Measurements from ENCODE around the gene SEZ6L. TPM values are rescaled to one million over a fixed set of nuclear protein-coding genes. Genes with fewer than 3 reads are reported as not detected.

The SEZ6L gene
- total RNA-seq, 1 donor from 2014 or later = 0.04 TPM

DNA sequence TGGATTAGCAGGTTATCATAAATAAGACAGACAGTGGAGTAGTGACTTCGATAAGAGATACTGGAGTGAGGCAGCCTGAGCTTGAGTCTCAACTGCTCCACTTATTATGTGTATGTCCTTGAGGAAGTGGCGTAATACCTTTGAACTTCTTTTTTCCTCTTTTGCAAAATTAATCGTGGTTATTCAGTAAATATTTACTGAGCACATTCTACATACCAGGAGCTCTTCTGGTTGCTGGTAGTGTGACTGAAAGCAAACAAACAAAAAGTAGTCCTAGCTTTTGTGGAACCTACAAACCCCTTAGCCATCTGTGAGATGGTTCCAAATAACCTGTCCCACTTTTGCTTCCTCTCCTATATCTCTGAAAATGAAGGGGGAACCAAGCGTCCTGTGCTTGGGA lies 134.2 kb downstream of the SEZ6L start:
- ATAC-seq = no peak

DNA sequence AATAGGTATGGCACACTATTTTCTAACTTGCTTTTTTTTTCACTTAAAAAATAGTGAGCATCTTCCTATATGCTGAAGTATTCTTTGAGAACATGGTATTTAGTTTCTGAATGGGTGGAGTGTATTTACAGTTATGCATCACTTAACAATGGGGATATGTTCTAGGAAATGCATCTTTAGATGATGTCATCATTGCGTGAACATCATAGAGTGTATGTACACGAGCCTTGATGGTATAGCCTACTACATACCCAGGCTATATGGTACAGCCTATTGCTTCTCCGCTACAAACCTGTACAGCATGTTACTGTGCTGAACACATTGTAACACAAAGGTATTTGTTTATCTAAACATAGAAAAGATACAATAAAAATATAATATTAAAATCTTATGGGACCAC lies 135.5 kb downstream of the SEZ6L start:
- ATAC-seq = no peak

DNA sequence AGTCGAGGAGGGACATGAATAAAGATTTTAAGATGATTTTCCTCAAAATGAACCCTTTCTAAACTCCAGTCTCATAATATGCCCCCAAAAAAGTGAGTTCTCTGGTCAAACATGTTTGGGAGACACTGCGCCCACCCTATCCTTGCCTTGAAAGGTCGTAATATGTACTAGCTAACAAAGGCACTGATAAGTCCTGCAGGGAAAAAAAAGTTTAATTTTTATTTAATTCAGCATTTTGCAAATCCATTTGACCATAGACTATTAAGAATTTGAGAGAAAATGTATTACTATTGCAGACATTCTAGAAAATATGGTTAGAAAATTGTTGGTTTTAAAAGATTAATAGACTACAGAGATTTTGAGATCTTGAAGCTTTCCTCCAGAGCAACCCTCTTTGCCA lies 139.2 kb downstream of the SEZ6L start:
- no peak for ATAC-seq

DNA sequence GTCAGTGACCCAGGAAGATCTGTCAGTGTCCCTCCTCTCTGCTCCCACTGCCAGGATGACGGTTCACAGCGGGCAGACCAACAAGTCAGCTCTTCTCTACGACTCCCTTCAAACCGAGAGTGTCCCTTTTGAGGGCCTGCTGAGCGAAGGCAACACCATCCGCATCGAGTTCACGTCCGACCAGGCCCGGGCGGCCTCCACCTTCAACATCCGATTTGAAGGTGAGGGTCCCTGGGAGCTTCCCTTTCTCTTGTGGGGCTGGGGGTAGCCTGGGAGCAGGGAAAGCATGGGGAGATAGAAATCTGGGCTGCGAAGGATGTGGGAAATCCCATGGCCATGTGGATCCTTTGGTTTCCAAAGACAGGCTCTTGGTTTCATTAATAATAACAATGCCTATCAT lies 141.4 kb downstream of the SEZ6L start:
- no peak for ATAC-seq

DNA sequence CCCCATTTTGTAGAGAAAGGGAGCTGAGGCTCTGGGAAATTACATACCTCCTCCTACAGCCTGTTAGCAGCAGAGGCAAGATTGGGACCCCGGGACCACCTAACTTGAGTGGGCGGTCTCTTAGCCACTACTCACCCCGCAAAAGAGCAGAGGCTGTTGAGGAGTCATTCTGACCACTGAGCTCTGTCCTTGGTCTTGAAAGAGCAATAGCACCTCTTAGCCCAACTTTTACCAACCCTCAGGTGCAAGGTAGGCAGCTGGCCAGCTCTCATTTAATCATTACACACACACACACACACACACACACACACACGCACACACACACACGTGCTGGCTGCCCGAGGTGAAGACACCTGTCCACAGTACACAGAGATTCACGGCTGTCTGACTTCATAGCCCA lies 144.0 kb downstream of the SEZ6L start:
- ATAC-seq = no peak

DNA sequence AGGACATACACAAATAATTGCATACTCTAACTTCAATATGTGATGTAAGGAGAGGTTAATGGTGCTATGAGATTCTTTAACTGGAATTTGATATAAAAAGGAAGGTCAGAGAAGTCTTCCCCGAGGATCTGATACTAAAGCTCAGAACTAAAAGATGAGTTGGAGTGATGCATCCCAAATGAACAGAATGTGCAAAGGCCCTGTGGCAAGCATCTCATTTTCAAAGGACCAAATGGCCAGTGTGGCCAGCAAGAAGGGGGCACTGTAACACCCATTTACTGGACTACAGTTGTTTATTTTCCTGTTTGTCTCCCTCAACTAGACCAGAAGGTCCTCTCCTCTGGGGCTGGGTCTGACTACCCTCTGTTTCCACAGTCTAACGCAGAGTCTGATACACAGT lies 144.9 kb downstream of the SEZ6L start:
- ATAC-seq = no peak

DNA sequence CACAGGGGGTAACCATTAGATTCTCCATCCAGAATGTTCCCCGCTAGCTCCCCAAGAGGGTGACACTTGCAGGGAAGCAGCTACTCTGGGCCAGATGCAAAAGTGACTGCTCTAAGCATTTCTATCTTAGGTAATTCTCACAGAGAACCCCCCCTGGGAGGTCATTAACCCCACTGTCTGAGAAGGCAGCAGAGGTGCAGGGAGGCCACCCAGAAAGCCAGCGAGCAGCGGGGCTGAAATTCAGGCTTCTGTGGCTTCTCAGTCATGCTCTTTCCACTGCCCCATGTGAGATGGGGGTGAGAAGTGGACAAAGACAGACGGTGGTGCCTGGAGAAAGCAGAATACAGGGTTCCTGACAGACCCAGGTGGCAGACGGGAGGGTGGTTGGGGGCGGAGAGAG lies 145.4 kb downstream of the SEZ6L start:
- ATAC-seq = no peak

DNA sequence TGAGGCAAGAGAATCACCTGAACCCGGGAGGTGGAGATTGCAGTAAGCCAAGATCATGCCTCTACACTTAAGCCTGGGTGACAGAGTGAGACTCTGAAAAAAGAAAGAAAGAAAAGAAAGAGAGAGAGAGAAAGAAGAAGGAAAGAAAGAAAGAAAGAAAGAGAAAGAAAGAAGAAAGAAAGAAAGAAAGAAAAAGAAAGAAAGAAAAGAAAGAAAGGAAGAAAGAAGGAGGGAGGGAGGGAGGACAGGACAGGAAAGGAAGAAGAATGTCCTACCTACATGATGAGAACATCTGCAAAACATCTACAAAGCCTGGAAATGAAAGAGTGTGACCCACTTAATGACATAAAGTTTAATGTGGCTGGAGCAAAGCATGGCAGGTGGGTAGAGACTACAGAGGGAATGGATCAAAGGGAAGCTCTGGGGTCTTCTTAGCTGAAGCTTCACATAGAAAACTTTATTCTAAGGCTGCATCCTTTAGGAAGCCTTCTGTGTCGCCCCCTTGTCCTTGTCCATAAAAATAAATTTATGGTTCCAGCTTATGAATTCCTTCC lies 147.5 kb downstream of the SEZ6L start:
- no peak for ATAC-seq

DNA sequence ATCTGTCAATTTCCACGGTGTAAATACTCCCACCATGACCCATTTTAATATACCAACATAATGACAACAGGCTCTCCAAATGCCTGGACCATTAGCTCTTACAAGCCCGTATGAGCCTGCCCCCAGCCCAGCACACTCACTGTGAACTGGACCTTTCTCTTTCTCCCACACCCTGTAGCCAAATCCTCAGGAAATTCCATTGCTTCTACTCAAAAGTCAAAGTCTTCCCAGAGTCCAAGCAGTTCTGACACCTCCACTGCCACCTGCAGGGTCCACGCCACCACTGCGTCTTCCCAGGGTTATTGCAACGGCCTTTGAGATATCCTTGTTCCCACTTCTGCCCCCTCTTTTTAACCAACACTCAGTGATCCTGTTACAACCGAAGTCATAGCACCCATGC lies 149.7 kb downstream of the SEZ6L start:
- no peak for ATAC-seq

DNA sequence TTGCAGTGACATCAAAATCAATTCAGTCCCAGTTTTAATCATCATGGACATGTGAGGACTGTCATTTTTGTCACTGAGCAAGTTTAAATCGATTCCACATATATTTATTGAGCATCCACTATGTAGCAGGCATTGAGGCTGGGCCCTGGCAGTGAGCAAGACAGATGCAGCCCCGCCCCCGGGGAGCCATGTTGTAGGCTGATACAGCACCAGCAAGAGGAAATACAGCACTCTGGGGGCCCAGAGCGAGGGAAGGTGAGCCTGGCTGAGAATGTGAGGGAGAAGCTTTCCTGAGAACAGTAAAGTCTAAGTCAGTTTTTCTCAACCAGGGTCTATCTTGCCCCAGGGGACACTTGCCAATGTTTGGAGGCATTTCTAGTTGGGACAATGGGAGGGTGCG lies 151.2 kb downstream of the SEZ6L start:
- no peak for ATAC-seq

DNA sequence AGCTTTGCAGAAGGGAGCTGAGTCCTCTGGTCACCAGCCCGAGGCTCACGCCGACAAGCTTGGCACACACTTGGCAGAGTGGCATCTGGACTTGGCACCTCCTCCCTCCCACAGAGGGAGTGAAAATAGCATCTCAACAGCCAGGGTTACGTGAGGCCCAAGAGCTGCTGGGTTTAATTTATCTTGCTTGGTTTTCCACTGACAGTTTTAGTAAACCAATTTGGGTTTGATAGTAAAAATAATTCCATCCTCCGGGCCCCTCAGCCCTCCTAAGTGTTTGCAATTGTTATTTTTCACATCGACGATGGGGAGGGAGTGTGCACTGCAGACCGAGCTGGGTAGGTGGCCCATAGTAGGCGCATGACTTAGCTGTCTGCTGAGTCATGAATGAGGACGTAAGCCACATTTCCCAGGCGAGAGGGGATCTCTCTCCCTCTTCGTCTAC lies 152.2 kb downstream of the SEZ6L start:
- ATAC-seq = no peak

DNA sequence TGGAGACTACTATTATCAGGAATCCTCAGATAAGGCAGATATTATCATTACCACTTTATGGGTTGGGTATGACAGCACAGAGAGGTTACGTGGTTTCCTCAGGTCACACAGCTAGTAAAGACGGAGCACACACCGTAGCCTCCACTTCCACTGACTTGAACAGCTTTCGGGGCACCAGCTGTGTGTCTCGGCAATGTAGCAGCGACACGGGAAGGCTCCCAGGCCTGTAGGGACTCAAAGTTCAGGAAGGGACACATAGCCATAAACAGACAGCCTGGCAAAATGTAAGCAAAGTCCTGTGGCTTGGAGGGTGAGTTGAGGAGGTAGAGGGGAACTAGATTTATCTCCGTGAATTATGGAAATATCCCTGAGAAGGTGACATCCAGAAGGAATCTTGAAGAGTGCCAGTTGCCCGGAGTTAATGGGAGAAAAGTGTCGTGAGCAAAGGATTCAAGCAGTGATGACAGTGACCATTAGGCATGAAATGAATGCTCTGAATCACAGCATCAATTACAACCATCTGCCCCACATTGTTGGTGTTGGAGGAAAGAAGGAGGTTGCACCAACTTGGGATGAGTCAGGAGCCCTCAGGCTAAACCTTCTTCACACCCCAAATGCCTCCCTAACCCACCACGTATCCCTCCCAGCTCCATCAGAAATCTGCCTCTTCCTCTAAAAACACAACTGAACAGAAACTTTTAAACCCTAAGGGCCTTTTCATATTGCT lies 153.1 kb downstream of the SEZ6L start:
- ATAC-seq = no peak

DNA sequence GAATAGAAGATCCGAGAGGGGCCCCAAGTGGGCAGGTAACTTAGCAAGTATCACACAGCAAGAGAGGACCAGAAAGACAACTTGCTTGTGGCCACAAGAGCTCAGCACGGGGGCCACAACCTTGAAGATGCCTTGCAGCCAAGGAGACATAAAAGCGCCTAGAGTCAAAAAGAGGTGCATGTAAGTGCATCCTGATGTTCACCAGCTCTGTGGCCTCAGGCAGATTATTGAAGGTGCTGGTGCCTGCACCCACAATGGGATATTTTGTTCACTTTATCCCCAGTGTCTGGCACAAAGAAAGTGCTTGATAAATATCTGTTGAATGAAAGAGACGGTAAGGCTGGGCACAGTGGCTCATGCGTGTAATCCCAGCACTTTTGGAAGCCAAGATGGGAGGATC lies 153.8 kb downstream of the SEZ6L start:
- no peak for ATAC-seq

DNA sequence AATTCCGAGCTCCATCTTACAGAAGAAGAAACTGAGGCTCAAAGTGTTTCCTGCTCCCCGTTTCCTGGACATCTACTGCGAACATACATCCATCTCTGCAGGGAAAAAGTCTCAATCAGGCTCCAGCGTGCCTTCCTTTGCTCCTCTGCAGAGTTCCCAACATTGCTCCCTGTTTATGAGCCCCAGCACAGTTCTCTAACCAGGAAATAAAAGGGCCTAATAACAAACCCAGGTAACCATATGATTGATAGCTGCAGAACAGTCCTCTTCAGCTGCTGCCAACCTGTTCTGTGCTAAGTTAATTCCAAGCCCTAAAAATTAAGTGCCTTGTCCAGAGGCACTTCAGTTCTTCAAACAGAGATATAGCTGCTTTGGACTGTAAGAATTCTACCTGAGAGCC lies 154.9 kb downstream of the SEZ6L start:
- no peak for ATAC-seq

DNA sequence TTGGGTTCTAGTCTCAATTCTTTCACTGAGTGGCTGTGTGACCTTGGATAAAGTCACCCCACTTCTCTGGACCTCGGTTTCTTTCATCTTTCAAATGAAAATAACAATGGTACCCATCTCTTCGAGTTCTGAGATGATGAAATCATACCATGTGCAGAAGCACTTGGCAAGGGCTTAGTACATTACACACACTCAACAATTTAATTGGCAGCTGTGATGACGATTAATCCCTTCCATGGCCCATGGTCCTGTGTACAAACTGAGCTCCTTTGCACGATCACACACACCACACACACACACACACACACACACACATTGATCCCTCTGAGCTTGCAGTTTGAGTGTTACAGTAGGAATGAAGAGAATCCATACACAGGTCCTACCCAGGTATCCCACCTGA lies 156.4 kb downstream of the SEZ6L start:
- no peak for ATAC-seq

DNA sequence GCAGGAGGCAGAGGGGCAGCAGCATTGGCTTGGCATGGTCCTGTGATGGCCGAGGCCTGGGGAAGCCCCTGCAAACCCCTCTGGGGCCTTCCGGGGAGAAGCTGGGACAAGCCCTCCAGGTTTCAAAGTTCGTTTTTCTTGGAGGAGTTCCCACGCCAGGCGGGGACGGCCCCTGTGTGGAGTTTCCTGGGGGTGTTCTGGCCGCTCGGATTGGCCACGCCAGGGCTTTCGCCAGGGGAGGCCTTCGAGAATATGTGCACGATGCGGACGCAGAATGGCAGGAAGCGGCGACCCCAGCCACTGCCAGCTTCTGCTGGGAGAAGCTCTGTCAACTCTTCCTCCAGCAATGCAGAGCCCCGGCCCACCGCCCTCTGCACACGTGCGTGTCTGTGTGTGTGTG lies 157.5 kb downstream of the SEZ6L start:
- no peak for ATAC-seq

DNA sequence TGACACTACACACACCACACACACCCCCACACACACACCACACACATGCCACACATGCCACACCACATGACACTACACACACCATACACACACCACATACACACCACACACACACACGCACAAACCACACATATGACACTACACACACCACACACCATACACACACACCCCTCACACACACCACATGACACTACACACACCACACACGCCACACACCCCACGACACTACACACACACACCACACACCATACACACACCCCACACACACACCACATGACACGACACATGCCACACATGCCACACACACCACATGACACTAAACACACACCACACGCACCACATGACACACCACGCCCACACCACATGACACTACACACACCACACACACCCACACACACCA lies 158.0 kb downstream of the SEZ6L start:
- ATAC-seq = no peak

DNA sequence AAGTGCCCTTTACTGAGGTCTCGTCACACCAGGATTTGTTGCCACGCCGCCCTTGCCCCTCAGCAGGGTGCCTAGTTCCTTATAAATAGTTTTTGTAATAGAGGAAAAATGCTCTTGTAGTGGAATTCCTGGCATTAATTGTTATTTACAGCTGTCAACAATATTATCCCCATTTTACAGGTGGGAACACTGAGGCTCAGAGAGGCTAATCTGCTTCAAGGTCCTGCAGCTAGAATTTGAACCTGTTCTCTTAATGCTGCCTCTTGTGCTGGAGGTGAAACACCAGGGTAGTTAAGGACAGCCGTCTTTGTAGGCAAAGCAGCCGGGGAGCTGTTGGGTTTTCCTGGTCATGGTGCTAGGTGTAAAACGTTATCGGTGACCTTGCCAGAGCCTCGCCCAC lies 159.0 kb downstream of the SEZ6L start:
- ATAC-seq = no peak

DNA sequence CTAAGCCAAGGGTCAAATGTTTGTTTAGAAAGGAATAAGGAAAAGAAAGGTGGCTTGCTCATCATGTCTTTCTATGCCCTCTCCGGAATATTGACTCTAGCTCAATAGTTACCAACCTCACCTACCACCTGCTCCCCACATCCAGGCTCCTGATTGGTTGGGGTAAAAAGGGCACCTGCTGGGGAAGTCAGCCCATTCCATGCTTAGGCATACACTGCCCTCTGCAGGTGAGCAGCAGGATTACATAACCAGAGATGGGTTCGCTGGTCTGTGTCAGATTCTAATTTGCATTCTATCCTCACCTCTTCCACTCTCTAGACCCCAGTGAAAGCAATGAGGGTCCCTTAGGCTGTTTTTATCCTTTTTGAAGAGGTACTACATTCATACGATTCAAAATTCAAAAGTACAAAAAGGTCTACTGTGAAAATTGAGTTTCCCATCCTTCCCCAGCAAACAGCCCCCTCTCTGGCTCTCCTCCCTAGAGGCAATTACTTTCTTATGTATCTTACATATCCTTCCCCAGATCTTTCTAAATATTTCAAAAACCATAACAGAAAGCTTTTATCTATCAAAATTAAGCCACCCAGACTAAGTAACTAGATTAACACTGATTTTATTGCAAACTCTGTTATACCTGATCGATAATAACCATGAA lies 161.8 kb downstream of the SEZ6L start:
- ATAC-seq = peak; percentile 84

DNA sequence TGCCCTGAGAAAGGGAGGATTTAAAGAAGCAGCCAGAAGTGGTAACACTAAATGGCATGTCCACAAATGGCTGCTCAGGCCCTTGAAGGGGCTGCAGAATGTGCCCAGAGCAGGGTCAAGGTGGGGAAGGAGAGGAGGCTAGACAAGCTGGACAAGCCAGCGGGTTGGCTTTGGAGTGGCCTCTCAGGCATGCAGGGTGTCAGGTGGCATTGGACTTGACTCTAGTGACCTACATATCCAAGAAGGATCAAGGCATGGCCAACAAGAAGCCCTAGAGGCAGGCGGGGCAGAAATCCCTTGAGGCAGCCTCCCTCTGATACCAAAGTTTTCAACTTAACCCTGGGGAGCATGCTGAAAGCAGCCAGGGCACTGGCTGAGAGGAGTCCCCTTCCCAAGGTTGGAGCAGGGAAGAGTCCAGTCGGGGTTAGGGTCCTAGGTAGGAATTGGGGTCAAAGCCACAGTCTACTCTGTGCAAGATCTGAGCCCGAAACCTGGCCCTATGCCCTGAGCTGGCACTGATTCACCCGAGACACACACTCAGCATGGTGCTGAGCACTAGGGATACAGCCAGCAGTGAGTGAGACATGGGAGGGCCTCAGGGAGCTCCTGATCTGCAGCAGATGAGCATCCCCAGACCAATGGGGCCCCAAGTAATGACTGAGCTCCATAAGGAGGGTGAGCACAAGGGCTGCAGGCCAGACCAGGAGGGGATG lies 164.0 kb downstream of the SEZ6L start:
- no peak for ATAC-seq

DNA sequence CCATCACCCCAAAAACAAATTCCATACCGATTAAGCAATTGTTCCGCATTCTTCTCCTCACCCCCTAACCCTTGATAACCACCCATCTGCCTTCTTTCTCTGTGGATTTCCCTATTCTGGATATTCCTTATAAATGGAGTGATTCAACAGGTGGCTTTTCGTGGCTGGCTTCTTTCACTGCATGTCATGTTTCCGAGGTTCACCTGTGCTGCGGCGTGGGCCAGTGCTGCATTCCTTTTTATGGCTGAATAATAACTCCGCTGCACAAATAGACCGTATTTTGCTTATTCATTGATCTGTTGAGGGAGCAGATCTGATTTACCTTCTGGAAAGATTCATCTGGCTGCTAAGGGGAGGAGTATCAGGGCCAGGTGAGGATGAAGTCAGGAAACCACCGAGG lies 165.0 kb downstream of the SEZ6L start:
- ATAC-seq = no peak

DNA sequence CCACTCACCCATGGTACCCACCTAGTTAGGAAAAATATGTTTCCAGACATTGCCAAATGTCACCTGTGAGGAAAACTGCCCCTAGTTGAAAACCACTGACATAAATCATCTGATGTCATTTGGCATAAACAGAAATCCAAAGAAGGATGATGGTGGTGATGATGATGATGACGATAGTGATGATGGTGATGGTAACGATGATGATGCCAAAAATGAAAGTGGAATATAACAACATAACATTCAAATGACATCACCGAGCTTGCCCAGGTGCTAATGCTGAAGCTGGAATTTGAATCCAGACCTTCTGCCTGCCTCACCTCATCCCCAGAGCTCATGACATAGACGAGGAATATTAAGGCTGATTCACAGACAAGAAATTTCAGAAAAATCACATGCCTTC lies 167.5 kb downstream of the SEZ6L start:
- ATAC-seq = no peak

DNA sequence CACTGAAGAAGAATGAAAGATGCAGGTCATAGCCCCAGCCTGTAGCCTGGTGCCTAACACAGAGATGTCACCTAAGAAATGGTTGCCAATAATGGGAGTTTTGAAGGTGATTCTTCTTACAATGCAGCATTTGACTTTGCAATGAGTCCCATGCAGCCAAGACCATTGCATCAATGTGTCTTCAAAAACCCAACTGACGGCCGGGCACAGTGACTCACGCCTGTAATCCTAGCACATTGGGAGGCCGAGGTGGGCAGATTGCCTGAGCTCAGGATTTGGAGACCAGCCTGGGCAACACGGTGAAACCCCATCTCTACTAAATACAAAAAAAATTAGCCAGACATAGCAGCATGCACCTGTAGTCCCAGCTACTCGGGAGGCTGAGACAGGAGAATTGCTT lies 170.5 kb downstream of the SEZ6L start:
- no peak for ATAC-seq
